HL-60 (cell line): ENCODE data around the gene CYP2J2.

Experiments used
- DNase-seq, 2 experiments: peaks; one replicate each; pipeline ENCODE4 v3.0.0-alpha.2; 2010 to 2020; ENCODE audit warnings: low read depth in 1 of 2, low spot score in 1 of 2
- H3K27ac ChIP-seq: fragments of 250-450 bp; sonication (Bioruptor Pico); replicated peaks from 2 replicates; pipeline ENCODE4 v1.5.1; 2020; ENCODE audit warnings: mild to moderate bottlenecking, moderate library complexity
- H3K27me3 ChIP-seq: fragments of 250-450 bp; sonication (Bioruptor Pico); 2 replicates; pipeline ENCODE4 v1.5.1; 2021; ENCODE audit warnings: mild to moderate bottlenecking, moderate library complexity; ENCODE audit not compliant: insufficient read depth, poor library complexity, severe bottlenecking
- H3K4me3 ChIP-seq: replicated peaks from 2 replicates; pipeline ENCODE4 v1.5.1; 2011; ENCODE audit warnings: mild to moderate bottlenecking, control low read depth, low read length; ENCODE audit not compliant: insufficient read depth
- CTCF ChIP-seq: IDR thresholded peaks from one replicate; pipeline ENCODE4 v1.5.1; 2011; ENCODE audit warnings: low read length, control low read depth, inconsistent platforms; ENCODE audit not compliant: insufficient read depth
- GABPA ChIP-seq: IDR thresholded peaks from 2 replicates; pipeline ENCODE4 v1.6.1; 2012; ENCODE audit warnings: low read depth
- POLR2AphosphoS5 ChIP-seq: IDR thresholded peaks from 2 replicates; pipeline ENCODE4 v1.6.1; 2012; ENCODE audit warnings: low read depth
- REST ChIP-seq: IDR thresholded peaks from 2 replicates; pipeline ENCODE4 v1.6.1; 2012; ENCODE audit warnings: low read depth; ENCODE audit not compliant: insufficient replicate concordance
- SPI1 ChIP-seq: IDR thresholded peaks from 2 replicates; pipeline ENCODE4 v1.6.1; 2012; ENCODE audit warnings: low read depth, mild to moderate bottlenecking, borderline replicate concordance

Gene CYP2J2

GRCh38 chr1:59947047-59947938 is 20.7 kb upstream of the CYP2J2 start:
- TF ChIP-seq SPI1: no peak
- no peak for TF ChIP-seq POLR2AphosphoS5
- no peak for TF ChIP-seq GABPA
- TF ChIP-seq REST: no peak
- TF ChIP-seq CTCF: peak; percentile 84
- no peak overlapping the region for H3K27ac ChIP-seq
- H3K4me3 ChIP-seq: no peak overlapping the region
- peak; percentile 14 to 35 for DNase-seq
- H3K27me3 ChIP-seq: no peaks in the 10 kb centered on the region

DNA sequence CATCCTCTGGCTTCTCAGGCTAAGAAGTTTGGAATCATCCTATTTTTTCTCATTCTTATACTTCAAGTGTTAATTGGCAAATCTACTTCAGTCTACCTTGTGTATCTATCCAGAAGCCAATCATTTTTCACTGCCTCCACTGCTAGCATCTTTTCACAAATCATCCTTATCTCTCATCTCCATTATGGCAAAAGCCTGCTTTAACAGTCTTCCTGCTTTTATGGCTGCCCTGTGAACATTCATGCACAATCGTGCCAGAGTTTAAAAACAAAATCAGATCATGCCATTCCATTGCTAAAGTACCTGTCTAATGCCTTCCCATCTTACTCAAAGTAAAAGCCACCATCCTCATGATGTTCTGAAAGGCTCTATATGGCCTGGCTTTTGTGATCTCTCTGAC is 19.2 kb upstream of the CYP2J2 start:
- no peak overlapping the region for H3K27ac ChIP-seq
- TF ChIP-seq REST (no peak), POLR2AphosphoS5 (no peak), CTCF (no peak), SPI1 (no peak), GABPA (no peak)
- H3K4me3 ChIP-seq: no peak overlapping the region
- H3K27me3 ChIP-seq: no peaks in the 10 kb centered on the region
- DNase-seq: no peak

- no peaks in the 10 kb centered on the region for H3K27me3 ChIP-seq
- TF ChIP-seq POLR2AphosphoS5: no peak
- TF ChIP-seq REST: no peak
- TF ChIP-seq CTCF: no peak
- TF ChIP-seq GABPA: no peak
- no peak for TF ChIP-seq SPI1
- no peak overlapping the region for H3K4me3 ChIP-seq
- no peak for DNase-seq
- no peak overlapping the region for H3K27ac ChIP-seq
Observed at GRCh38 chr1:59939393-59939792, 12.8 kb upstream of the CYP2J2 start.
